Heart right ventricle (tissue), 16 donors: Measurements from ENCODE around the gene MEDAG. TPM values are rescaled to one million over a fixed set of nuclear protein-coding genes. Genes with fewer than 3 reads are reported as not detected.

Experiments
- ATAC-seq, 8 donors: fragments of 200-7000 bp; cut with Tn5 transposase; one replicate each; pipeline ENCODE4 v1.9.1; 2020; ENCODE audit warnings: mild to moderate bottlenecking in 8 of 8, moderate library complexity in 8 of 8, moderate number of reproducible peaks in 1 of 8
- DNase-seq, 2 donors: peaks; one replicate each; pipeline ENCODE4 v3.0.0-alpha.2; 2020
- H3K27ac ChIP-seq, 10 donors: fragments of 200-600 bp; sonication (generic) in 2 of 10; one replicate each; pipeline versions ENCODE4 v1.5.0 to v1.8.0; 2020 to 2022; ENCODE audit warnings: mild to moderate bottlenecking in 3 of 10
- H3K27me3 ChIP-seq, 7 donors: fragments of 200-600 bp; one replicate each; pipeline ENCODE4 v1.8.0; 2021 to 2022; ENCODE audit warnings: mild to moderate bottlenecking in 2 of 7
- H3K36me3 ChIP-seq, 9 donors: fragments of 200-600 bp; sonication (generic) in 1 of 9; one replicate each; pipeline versions ENCODE4 v1.5.0 to v1.8.0; 2020 to 2022; ENCODE audit warnings: mild to moderate bottlenecking in 2 of 9
- H3K4me1 ChIP-seq, 9 donors: fragments of 200-600 bp; sonication (generic) in 1 of 9; one replicate each; pipeline versions ENCODE4 v1.5.0 to v1.8.0; 2020 to 2022; ENCODE audit warnings: mild to moderate bottlenecking in 4 of 9
- H3K4me3 ChIP-seq, 10 donors: fragments of 200-600 bp; sonication (generic) in 2 of 10; one replicate each; pipeline versions ENCODE4 v1.5.0 to v1.8.0; 2020 to 2022; ENCODE audit warnings: mild to moderate bottlenecking in 7 of 10, moderate library complexity in 2 of 10
- H3K9me3 ChIP-seq, 11 donors: fragments of 200-600 bp in 10 of 11; sonication (generic) in 2 of 11; one replicate each; pipeline versions ENCODE4 v1.5.0 to v1.8.0; 2013 to 2022; ENCODE audit warnings: mild to moderate bottlenecking in 2 of 11, control low read depth in 1 of 11, moderate library complexity in 1 of 11
- WGBS, 2 donors: extraction: QIAGEN DNeasy Blood & Tissue Kit; methylation state at CpG; one replicate each; pipeline ENCODE4 v1.1.7; 2013; ENCODE audit warnings: inconsistent platforms in 1 of 2; 5-methylcytosine and 5-hydroxymethylcytosine counted together
- intact Hi-C, 10 donors: fragments of 100-400 bp; cut with DNase I; formaldehyde crosslinking; loops; one replicate each; pipeline versions ENCODE4 v1.11.1 to v1.14.2; 2022
- polyA plus RNA-seq, 2 donors: library from polyadenylated mRNA; stranded (reverse); fragments of 200-250 nt; gene quantifications; one replicate each; pipeline ENCODE4 v1.2.3, GENCODE V29; 2013
- total RNA-seq, 10 donors: library from RNA; stranded (reverse); fragmentation: NEBNext Ultra II Directional in 3 of 10; extraction: Animal tissue kit (Norgen Biotek cat#: 25700) in 3 of 10; gene quantifications; one replicate each; pipeline versions ENCODE4 v1.2.1 to v1.2.4, GENCODE V29; 2021 to 2023
- TF ChIP-seq, protein P1 (sequence below), 9 donors: fragments of 200-600 bp; sonication (generic) in 2 of 9; IDR thresholded peaks; one replicate each; pipeline versions ENCODE4 v1.5.0 to v1.8.0; 2021 to 2022; ENCODE audit warnings: antibody characterized with exemption in 9 of 9, mild to moderate bottlenecking in 5 of 9, moderate library complexity in 1 of 9
- donor health status: Arrhythmogenic right ventricular cardiomyopathy.
- donor health status: ischemic (EF 13 %, LVEDD 7.1; RV severe dilation, severe dysfunction).
- donor health status: healthy with polysubstance abuse.
- donor health status: DM: no; HTN: yes; CAD: no.
- donor health status: DM: no; HTN: no; CAD: no.
- donor health status: ischemic (EF 25% LVEDD 6.9; RV normal size, moderate dysfunction).
- donor health status: ischemic (EF 25% LVEDD 5.7; RV mildly dilated, moderate dysfunction).
- donor health status: healthy.
- donor health status: DM: yes; HTN: yes; CAD: no.
- donor health status: Ischemic cardiomyopathy.
- donor health status: ischemic (EF 35%, LVEDD 5.7; RV mildly dilated, moderate dysfunction).
- donor health status: nonischemic (EF 11% LVEDD 7.7; RV severe dilation, severe dysfunction).
- donor health status: DM: yes; HTN: yes; CAD: no.
- donor health status: PGD.
- donor health status: ischemic (EF 29% LVEDD 5.4; RV normal size, mild dysfunction).
- donor health status: nonischemic (EF 23%, LVEDD 6.1; RV moderate dilation, normal function).

The MEDAG gene
- total and polyA plus RNA-seq, 12 donors: 3.2 to 22.1 (median 5.5) TPM

DNA sequence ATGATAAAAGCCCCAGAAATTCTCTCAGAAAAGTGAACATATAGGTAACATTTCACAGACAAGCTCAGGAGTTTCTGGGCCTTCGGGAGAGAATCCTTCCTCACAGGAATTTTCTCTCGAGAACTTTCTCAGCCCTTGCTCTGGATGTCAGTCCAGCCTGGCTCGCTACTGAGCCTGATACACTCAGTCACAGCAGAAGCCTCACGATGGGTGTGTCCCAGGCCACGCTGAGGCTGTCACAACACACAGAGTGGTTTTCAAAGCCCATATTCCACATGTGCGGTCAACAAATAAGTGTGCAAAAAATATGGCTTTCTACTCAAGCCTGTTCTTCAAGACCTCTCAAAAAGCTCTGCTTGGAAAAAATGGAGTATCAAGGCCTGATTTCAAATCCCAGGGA, 31.5 kb upstream of the MEDAG start:
- H3K4me1 ChIP-seq: peaks cover 0 to 30% (median 4%) of the 10 kb centered on the region in 9 donors
- no peaks in the 10 kb centered on the region for H3K27me3 ChIP-seq
- intact Hi-C loops: loop anchor here in 1 of 10 donors (10.0 kb wide), 1 partner anchor 170 kb away; no protein-coding TSS in a partner anchor

DNA sequence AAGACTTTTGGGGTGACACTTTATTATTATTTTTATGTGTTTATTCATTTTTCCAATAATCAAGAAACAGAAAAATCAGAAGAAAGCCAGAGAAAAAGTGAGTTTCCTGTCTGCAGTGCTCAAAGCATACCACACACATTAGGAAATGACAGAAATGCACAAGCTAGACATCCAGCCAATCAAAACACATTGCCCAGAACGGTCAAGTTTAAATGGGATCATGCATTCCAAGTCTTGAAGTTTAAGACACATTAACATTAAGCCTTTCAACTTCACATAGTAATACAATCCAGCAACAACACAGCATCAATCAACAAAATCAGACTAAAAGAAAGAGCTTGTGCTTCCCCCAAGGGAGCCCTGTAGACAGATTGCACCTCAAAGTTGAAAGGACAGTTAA, 28.7 kb upstream of the MEDAG start:
- Histone ChIP-seq H3K4me3 (no peak overlapping the region), H3K9me3 (no peaks in the 10 kb centered on the region), H3K27me3 (peaks cover 0 to 7% (median 0%) of the 10 kb centered on the region in 7 donors), H3K36me3 (no peaks in the 10 kb centered on the region), H3K4me1 (peaks cover 0 to 34% (median 0%) of the 10 kb centered on the region in 9 donors), H3K27ac (no peak overlapping the region)
- intact Hi-C loops: loop anchor here in 1 of 10 donors (10.0 kb wide), 1 partner anchor 167 kb away; no protein-coding TSS in a partner anchor
- TF ChIP-seq, protein P1, sequence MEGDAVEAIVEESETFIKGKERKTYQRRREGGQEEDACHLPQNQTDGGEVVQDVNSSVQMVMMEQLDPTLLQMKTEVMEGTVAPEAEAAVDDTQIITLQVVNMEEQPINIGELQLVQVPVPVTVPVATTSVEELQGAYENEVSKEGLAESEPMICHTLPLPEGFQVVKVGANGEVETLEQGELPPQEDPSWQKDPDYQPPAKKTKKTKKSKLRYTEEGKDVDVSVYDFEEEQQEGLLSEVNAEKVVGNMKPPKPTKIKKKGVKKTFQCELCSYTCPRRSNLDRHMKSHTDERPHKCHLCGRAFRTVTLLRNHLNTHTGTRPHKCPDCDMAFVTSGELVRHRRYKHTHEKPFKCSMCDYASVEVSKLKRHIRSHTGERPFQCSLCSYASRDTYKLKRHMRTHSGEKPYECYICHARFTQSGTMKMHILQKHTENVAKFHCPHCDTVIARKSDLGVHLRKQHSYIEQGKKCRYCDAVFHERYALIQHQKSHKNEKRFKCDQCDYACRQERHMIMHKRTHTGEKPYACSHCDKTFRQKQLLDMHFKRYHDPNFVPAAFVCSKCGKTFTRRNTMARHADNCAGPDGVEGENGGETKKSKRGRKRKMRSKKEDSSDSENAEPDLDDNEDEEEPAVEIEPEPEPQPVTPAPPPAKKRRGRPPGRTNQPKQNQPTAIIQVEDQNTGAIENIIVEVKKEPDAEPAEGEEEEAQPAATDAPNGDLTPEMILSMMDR (IDR thresholded peaks at IDR 0.05): no peak
- DNase-seq (no peak), ATAC-seq (no peak)
- WGBS, 2 donors: 0 to 14% methylated on average over 1 of the region's 1 CpG

More for the DNA sequence above, 31.5 kb upstream of the MEDAG start:
- TF ChIP-seq, protein P1 (IDR thresholded peaks at IDR 0.05): no peak
- WGBS, 2 donors: 92 to 97% methylated on average over 6 of the region's 6 CpGs
- no peaks in the 10 kb centered on the region for H3K9me3 ChIP-seq
- ATAC-seq (no peak), DNase-seq (no peak)
- H3K36me3 ChIP-seq: no peaks in the 10 kb centered on the region
- no peak overlapping the region for H3K4me3 ChIP-seq
- H3K27ac ChIP-seq: no peak overlapping the region

DNA sequence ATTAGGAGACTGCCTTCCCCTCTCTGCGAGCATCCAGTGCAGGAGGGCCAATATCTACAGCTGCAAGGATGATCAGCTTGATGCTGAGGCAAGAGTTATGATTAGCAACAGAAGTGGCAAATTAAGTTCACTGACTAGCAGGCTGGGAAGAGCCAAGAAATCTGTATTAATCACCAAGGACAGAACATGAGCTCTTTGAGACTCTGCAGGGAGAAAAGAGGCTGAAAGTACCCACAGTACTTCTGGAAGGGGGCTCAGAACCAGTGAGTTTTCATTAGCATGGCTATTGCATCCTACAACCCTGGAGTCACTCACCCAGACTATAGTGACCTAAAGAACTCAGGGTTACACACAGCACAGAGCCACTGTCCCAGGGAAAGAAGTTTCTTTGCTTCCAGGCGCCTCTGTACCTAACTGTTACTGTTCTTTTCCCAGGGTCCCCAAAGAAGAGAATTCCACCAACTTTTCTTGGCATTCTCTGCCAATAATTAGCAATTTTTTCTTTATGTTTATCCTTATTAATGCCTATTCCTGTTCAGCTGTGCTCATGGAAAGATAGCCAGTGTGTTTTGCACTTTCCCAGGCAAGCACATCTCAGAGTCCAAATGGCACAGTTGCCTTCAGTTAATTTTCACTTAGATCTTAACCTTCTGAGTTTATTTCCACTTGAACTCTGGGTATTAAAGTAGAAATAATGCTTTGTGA, 25.8 kb upstream of the MEDAG start:
- Histone ChIP-seq H3K4me3 (no peak overlapping the region), H3K4me1 (peaks cover 0 to 19% (median 0%) of the 10 kb centered on the region in 9 donors), H3K9me3 (peaks cover 0 to 6% (median 0%) of the 10 kb centered on the region in 11 donors), H3K36me3 (no peaks in the 10 kb centered on the region), H3K27me3 (peaks cover 0 to 7% (median 0%) of the 10 kb centered on the region in 7 donors), H3K27ac (peak overlapping the region in 7 of 10 donors; percentile 11 to 74 (median 61))
- intact Hi-C loops: no loop called here
- TF ChIP-seq, protein P1 (IDR thresholded peaks at IDR 0.05): no peak
- DNase-seq (no peak), ATAC-seq (peak; percentile 43 to 82 (median 58))
- 80 to 90% methylated on average over 2 of the region's 2 CpGs for WGBS, 2 donors

DNA sequence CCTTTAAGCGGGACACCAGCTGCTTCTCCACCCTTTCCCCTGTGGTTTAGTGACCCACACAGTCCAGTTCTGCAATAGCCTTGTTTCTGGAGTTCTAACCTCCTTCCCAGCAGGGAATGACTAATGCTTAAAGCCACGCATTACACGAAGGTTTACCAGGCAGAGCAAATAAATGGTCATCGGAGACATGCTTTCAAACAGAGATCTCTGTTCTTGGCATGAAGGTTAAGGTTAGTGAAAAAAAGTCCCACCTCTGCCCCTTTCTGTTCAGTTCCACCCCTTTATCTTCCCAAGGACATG, 25.3 kb upstream of the MEDAG start:
- no peak overlapping the region for H3K4me3 ChIP-seq
- 53 to 64% methylated on average over 4 of the region's 4 CpGs for WGBS, 2 donors
- ATAC-seq (peak; percentile 74 to 94 (median 88)), DNase-seq (no peak)
- H3K9me3 ChIP-seq: peaks cover 0 to 6% (median 0%) of the 10 kb centered on the region in 11 donors
- H3K36me3 ChIP-seq: no peaks in the 10 kb centered on the region
- TF ChIP-seq, protein P1 (IDR thresholded peaks at IDR 0.05): no peak
- peak overlapping the region in 8 of 10 donors; percentile 6 to 74 (median 56) for H3K27ac ChIP-seq
- intact Hi-C loops: no loop called here
- peaks cover 0 to 19% (median 0%) of the 10 kb centered on the region in 9 donors for H3K4me1 ChIP-seq
- peaks cover 0 to 7% (median 0%) of the 10 kb centered on the region in 7 donors for H3K27me3 ChIP-seq
